Neural progenitor cell (in vitro differentiated cells): ENCODE data around the gene CLMP. TPM values are rescaled to one million over a fixed set of nuclear protein-coding genes. Genes with fewer than 3 reads are reported as not detected.

ENCODE experiments used
- DNase-seq: peaks from one replicate; pipeline ENCODE4 v3.0.0-alpha.2; 2016; ENCODE audit warnings: low spot score
- H2AFZ ChIP-seq: fragments of 200-600 bp; sonication (generic); replicated peaks from 2 replicates; pipeline ENCODE4 v1.6.1; 2016; ENCODE audit warnings: antibody characterized with exemption
- H3F3A ChIP-seq: fragments of 200-600 bp; sonication (generic); 2 replicates; pipeline ENCODE4 v1.6.1; 2016; ENCODE audit warnings: antibody characterized with exemption, low read depth
- H3K27ac ChIP-seq: fragments of 200-600 bp; sonication (generic); 2 replicates; pipeline ENCODE4 v1.5.1; 2016; ENCODE audit warnings: mild to moderate bottlenecking
- H3K27me3 ChIP-seq: fragments of 200-600 bp; sonication (generic); 2 replicates; pipeline ENCODE4 v1.6.1; 2016; ENCODE audit warnings: mild to moderate bottlenecking, moderate library complexity
- H3K36me3 ChIP-seq: fragments of 200-600 bp; sonication (generic); 2 replicates; pipeline ENCODE4 v1.5.1; 2016
- H3K4me1 ChIP-seq: fragments of 200-600 bp; sonication (generic); 2 replicates; pipeline ENCODE4 v1.6.1; 2016; ENCODE audit warnings: mixed run types
- H3K4me2 ChIP-seq: fragments of 200-600 bp; sonication (generic); 2 replicates; pipeline ENCODE4 v1.6.1; 2016
- H3K4me3 ChIP-seq: fragments of 200-600 bp; sonication (generic); 2 replicates; pipeline ENCODE4 v1.5.1; 2016
- H3K79me2 ChIP-seq: fragments of 200-600 bp; sonication (generic); 2 replicates; pipeline ENCODE4 v1.6.1; 2016; ENCODE audit warnings: low read depth
- H3K9ac ChIP-seq: fragments of 200-600 bp; sonication (generic); 2 replicates; pipeline ENCODE4 v1.6.1; 2016
- H3K9me3 ChIP-seq: fragments of 200-600 bp; sonication (generic); 2 replicates; pipeline ENCODE4 v1.5.1; 2016; ENCODE audit warnings: low read depth
- H4K20me1 ChIP-seq: fragments of 200-600 bp; sonication (generic); 2 replicates; pipeline ENCODE4 v1.6.1; 2016; ENCODE audit warnings: low read depth
- H3K27ac Mint-ChIP-seq: 3 replicates; pipeline ENCODE4 v1.8.0; 2021; ENCODE audit warnings: mixed read lengths
- H3K27me3 Mint-ChIP-seq: 2 replicates; pipeline ENCODE4 v1.8.0; 2022; ENCODE audit warnings: low read depth, mild to moderate bottlenecking, inconsistent platforms, moderate library complexity, mixed read lengths; ENCODE audit not compliant: insufficient read depth
- H3K36me3 Mint-ChIP-seq: 3 replicates; pipeline ENCODE4 v1.8.0; 2021; ENCODE audit warnings: mixed read lengths
- H3K4me1 Mint-ChIP-seq: 3 replicates; pipeline ENCODE4 v1.8.0; 2021; ENCODE audit warnings: mixed read lengths
- H3K4me3 Mint-ChIP-seq: 3 replicates; pipeline ENCODE4 v1.8.0; 2021; ENCODE audit warnings: mild to moderate bottlenecking, moderate library complexity, mixed read lengths
- H3K9me3 Mint-ChIP-seq: 3 replicates; pipeline ENCODE4 v1.8.0; 2020; ENCODE audit warnings: mixed read lengths
- EZH2phosphoT487 ChIP-seq: fragments of 200-600 bp; sonication (generic); IDR thresholded peaks from 2 replicates; pipeline ENCODE4 v1.6.1; 2017; ENCODE audit warnings: antibody characterized with exemption
- small RNA-seq: library from RNA; depleted of rRNA; stranded (forward); fragments of <200 nt; gene quantifications from one replicate; pipeline ENCODE3, GENCODE V24; 2015
- total RNA-seq: library from RNA; depleted of rRNA; stranded (reverse); fragments of >200 nt; gene quantifications from 2 replicates; pipeline ENCODE4 v1.2.3, GENCODE V29; 2015; ENCODE audit warnings: low replicate concordance
- TF ChIP-seq, protein P1 (sequence below): fragments of 200-600 bp; sonication (generic); IDR thresholded peaks from 2 replicates; pipeline ENCODE4 v1.5.1; 2017; ENCODE audit warnings: antibody characterized with exemption, mild to moderate bottlenecking

CLMP gene
- total RNA-seq, 1 donor from 2014 or later, result 10.7 TPM

- peak overlapping the region; percentile 70 for H2AFZ ChIP-seq
- no peaks in the 10 kb centered on the region for H3K27me3 ChIP-seq
- no peaks in the 10 kb centered on the region for H3K36me3 Mint-ChIP-seq
- no peaks in the 10 kb centered on the region for H3K9me3 ChIP-seq
- H3K4me2 ChIP-seq, result no peak overlapping the region
- H3K27me3 Mint-ChIP-seq, result peaks cover 5% of the 10 kb centered on the region
- no peak overlapping the region for H3K4me3 ChIP-seq
- H3K4me3 Mint-ChIP-seq, result no peak overlapping the region
- no peaks in the 10 kb centered on the region for H3K79me2 ChIP-seq
- H3F3A ChIP-seq, result no peaks in the 10 kb centered on the region
- peaks cover 4% of the 10 kb centered on the region for H3K4me1 Mint-ChIP-seq
- H3K36me3 ChIP-seq, result no peaks in the 10 kb centered on the region
- no peak overlapping the region for H3K9ac ChIP-seq
- H4K20me1 ChIP-seq, result no peaks in the 10 kb centered on the region
- peaks cover 5% of the 10 kb centered on the region for H3K4me1 ChIP-seq
- no peak for TF ChIP-seq EZH2phosphoT487
- TF ChIP-seq, protein P1, sequence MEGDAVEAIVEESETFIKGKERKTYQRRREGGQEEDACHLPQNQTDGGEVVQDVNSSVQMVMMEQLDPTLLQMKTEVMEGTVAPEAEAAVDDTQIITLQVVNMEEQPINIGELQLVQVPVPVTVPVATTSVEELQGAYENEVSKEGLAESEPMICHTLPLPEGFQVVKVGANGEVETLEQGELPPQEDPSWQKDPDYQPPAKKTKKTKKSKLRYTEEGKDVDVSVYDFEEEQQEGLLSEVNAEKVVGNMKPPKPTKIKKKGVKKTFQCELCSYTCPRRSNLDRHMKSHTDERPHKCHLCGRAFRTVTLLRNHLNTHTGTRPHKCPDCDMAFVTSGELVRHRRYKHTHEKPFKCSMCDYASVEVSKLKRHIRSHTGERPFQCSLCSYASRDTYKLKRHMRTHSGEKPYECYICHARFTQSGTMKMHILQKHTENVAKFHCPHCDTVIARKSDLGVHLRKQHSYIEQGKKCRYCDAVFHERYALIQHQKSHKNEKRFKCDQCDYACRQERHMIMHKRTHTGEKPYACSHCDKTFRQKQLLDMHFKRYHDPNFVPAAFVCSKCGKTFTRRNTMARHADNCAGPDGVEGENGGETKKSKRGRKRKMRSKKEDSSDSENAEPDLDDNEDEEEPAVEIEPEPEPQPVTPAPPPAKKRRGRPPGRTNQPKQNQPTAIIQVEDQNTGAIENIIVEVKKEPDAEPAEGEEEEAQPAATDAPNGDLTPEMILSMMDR, result peak; percentile 66
- H3K27ac Mint-ChIP-seq, result no peak overlapping the region
- DNase-seq, result peak; percentile 73
- no peak overlapping the region for H3K27ac ChIP-seq
- H3K9me3 Mint-ChIP-seq, result no peaks in the 10 kb centered on the region
Observed at GRCh38 chr11:123020968-123021367, 174.1 kb downstream of the CLMP start.

Small RNA genes lying within 50 kb of the gene (small RNA-seq; reads per million reads assigned to genes)
- gene RPL31P47 (not detected), gene SNORD14C (not detected), gene SNORD14D (not detected), gene SNORD14E (380 reads per million, percentile 99 among the genes with 10 or more reads in this experiment)

Other genes with a start within 250 kb of the CLMP start
- gene BSX, start 213.4 kb downstream of the CLMP start, total RNA-seq, result not detected in 2 replicates
- gene HSPA8, start 133.1 kb downstream of the CLMP start, total RNA-seq, result 1,453 and 1,464 TPM in 2 replicates
- 12.6 and 32.6 TPM in 2 replicates for gene GRAMD1B, start 235.0 kb upstream of the CLMP start, total RNA-seq